Stimulated activated CD4-positive, alpha-beta T cell treated with anti-CD3 and anti-CD28 coated beads, Interleukin-15, amount 100 ng/mL, for 24 hours (primary cell): Measurements from ENCODE around the gene WASHC3.
A peak's percentile ranks its signal among the peaks of the same experiment; 100 is the strongest.
"Not testable (repeated sequence)": the region's sequence is repeated elsewhere in the genome, so short reads cannot be mapped to it uniquely, and the experiment has no call there.

Experiments used
- DNase-seq: peaks from one replicate; pipeline ENCODE4 v3.0.0-alpha.2; 2020

WASHC3 gene

GRCh38 chr12:102061560-102062418, at the start of gene WASHC3:
Gene WASHC3 (minus strand): TSS chr12:102061991. CDS start chr12:102061962, 29 bp downstream.
- peak; percentile 97 for DNase-seq

GRCh38 chr12:102110782-102111181, 49.0 kb upstream of the WASHC3 start:
- DNase-seq: no peak

- no peak for DNase-seq
These were observed 46.2 kb upstream of the WASHC3 start for GRCh38 chr12:102107970-102108369.

- DNase-seq: no peak
These were observed 45.1 kb upstream of the WASHC3 start for GRCh38 chr12:102106905-102107304.

GRCh38 chr12:102096855-102097254, 35.1 kb upstream of the WASHC3 start:
- no peak for DNase-seq

GRCh38 chr12:102095677-102096263, 34.0 kb upstream of the WASHC3 start:
- no peak for DNase-seq

GRCh38 chr12:102093319-102093718, 31.5 kb upstream of the WASHC3 start:
- no peak for DNase-seq

- DNase-seq: not testable (repeated sequence)
These were observed 27.5 kb upstream of the WASHC3 start for GRCh38 chr12:102089228-102089835.

GRCh38 chr12:102080842-102081241, 19.1 kb upstream of the WASHC3 start:
- no peak for DNase-seq

GRCh38 chr12:102072092-102072491, 10.3 kb upstream of the WASHC3 start:
- not testable (repeated sequence) for DNase-seq

- no peak for DNase-seq
These were observed 7.9 kb upstream of the WASHC3 start for GRCh38 chr12:102069707-102070106.

GRCh38 chr12:102067574-102068258, 5.9 kb upstream of the WASHC3 start:
- no peak for DNase-seq

GRCh38 chr12:102064476-102064875, 2.7 kb upstream of the WASHC3 start:
- DNase-seq: no peak

GRCh38 chr12:102063069-102063468, 1.3 kb upstream of the WASHC3 start:
- no peak for DNase-seq

- DNase-seq: no peak
These were observed 622 bp upstream of the WASHC3 start for GRCh38 chr12:102062419-102062806.

GRCh38 chr12:102061096-102061559, 663 bp downstream of the WASHC3 start:
- DNase-seq: no peak

- no peak for DNase-seq
These were observed 2.4 kb downstream of the WASHC3 start for GRCh38 chr12:102059343-102059742.

GRCh38 chr12:102054345-102054744, 7.4 kb downstream of the WASHC3 start:
- no peak for DNase-seq

- no peak for DNase-seq
These were observed 8.8 kb downstream of the WASHC3 start for GRCh38 chr12:102053062-102053349.

GRCh38 chr12:102052192-102053061, 9.4 kb downstream of the WASHC3 start:
- no peak for DNase-seq

- no peak for DNase-seq
These were observed 10.3 kb downstream of the WASHC3 start for GRCh38 chr12:102051431-102051965.
